ENCODE data around the gene GPR143. TPM values are rescaled to one million over a fixed set of nuclear protein-coding genes. Genes with fewer than 3 reads are reported as not detected.

Gene GPR143
- total and polyA plus RNA-seq, 2 of the 4 experiments (the other 2 are of a cell fraction): 0.07 TPM; not detected in 1

GRCh38 chrX:9710332-9710731 lies 55.3 kb downstream of the GPR143 start:
- no peak overlapping the region for H4K8ac ChIP-seq (ENCODE audit: low read depth in 2 of 2, low read length in 2 of 2)
- no peak overlapping the region for H3K56ac ChIP-seq (ENCODE audit: extremely low read depth, insufficient read depth, low read length)
- ATAC-seq (ENCODE audit: low read depth) (no peak), DNase-seq (no peak)
- no peak overlapping the region for H3K14ac ChIP-seq (replicated peaks; ENCODE audit: low read depth, low read length)
- intact Hi-C loops (cut with micrococcal nuclease): no loop called here
- no peaks in the 10 kb centered on the region for H4K20me1 ChIP-seq (ENCODE audit: insufficient read depth, low read length)
- H2BK5ac ChIP-seq (ENCODE audit: low read depth, low read length, poor library complexity, severe bottlenecking): no peak overlapping the region
- H2AFZ ChIP-seq (replicated peaks; ENCODE audit: low read length, poor library complexity): no peak overlapping the region
- H3K4me3 ChIP-seq (ENCODE audit: insufficient read depth, low read depth, low read length): no peak overlapping the region
- 100% methylated on average over 1 of the region's 8 CpGs; no CpG with 5 or more reads in 1 of the 2 experiments for WGBS, 2 experiments (ENCODE audit: extremely low coverage in 2 of 2, insufficient read length in 1 of 2)
- no peak overlapping the region for H3K4me2 ChIP-seq (ENCODE audit: low read depth, low read length)
- no peak overlapping the region for H4K91ac ChIP-seq (ENCODE audit: insufficient read depth, low read depth, low read length)
- H2AK5ac ChIP-seq (ENCODE audit: low read depth, low read length): no peak overlapping the region
- no peak overlapping the region for H3K18ac ChIP-seq (ENCODE audit: low read depth, low read length)
- BruUV-seq (replicated peaks): no TSS peak
- H3K9ac ChIP-seq (ENCODE audit: low read depth, low read length): no peak overlapping the region
- H2BK20ac ChIP-seq (ENCODE audit: low read depth, low read length): no peak overlapping the region
- no peaks in the 10 kb centered on the region for H3K4me1 ChIP-seq (ENCODE audit: control insufficient read depth, insufficient read depth, low read length)
- H4K5ac ChIP-seq (ENCODE audit: low read depth, low read length): no peak overlapping the region
- H3K79me1 ChIP-seq (ENCODE audit: low read depth in 1 of 2, low read length in 2 of 2): peaks cover 0 to 5% of the 10 kb centered on the region in 2 experiments; a peak in 1 of 4 replicates
- H3K27ac ChIP-seq (ENCODE audit: insufficient read depth, low read length): no peak overlapping the region
- no peak overlapping the region for H2BK120ac ChIP-seq (ENCODE audit: low read depth, low read length)
- 0 out of 2 replicates have a peak, but pooled peaks cover 4% of the 10 kb centered on the region for H3K9me1 ChIP-seq (ENCODE audit: insufficient read depth, low read length)
- CTCF ChIA-PET: no interaction called here
- H3K23ac ChIP-seq (ENCODE audit: low read depth, low read length): no peak overlapping the region
- H3K9me3 ChIP-seq (ENCODE audit: control insufficient read depth, insufficient read depth, low read length): peaks cover 3% of the 10 kb centered on the region; the same call in 1 of the 2 replicates
- H2AK9ac ChIP-seq (replicated peaks; ENCODE audit: low read depth, low read length, poor library complexity): no peak overlapping the region
- TF ChIP-seq CEBPB (IDR thresholded peaks at IDR 0.05; ENCODE audit: low read depth, low read length) (no peak), SMC3 (IDR thresholded peaks at IDR 0.05; ENCODE audit: low read depth, low read length) (no peak), RFX5 (IDR thresholded peaks at IDR 0.05; ENCODE audit: low read depth, low read length) (no peak), CHD1 (IDR thresholded peaks at IDR 0.05; ENCODE audit: low read depth, low read length) (no peak), MAFK (IDR thresholded peaks at IDR 0.05; ENCODE audit: low read depth, low read length) (no peak), RCOR1 (IDR thresholded peaks at IDR 0.05; ENCODE audit: insufficient replicate concordance, low read length) (no peak), FOS (IDR thresholded peaks at IDR 0.05; ENCODE audit: low read depth, low read length) (no peak), USF2 (IDR thresholded peaks at IDR 0.05; ENCODE audit: low read depth, low read length) (no peak), MAZ (IDR thresholded peaks at IDR 0.05; ENCODE audit: borderline replicate concordance, low read depth, low read length) (no peak), RAD21 (IDR thresholded peaks at IDR 0.05; ENCODE audit: low read length) (no peak)
- H2BK15ac ChIP-seq (ENCODE audit: low read depth, low read length): no peak overlapping the region
- peaks cover 36% of the 10 kb centered on the region for H3K36me3 ChIP-seq (ENCODE audit: control insufficient read depth, insufficient read depth, low read length)
- H3K4ac ChIP-seq (ENCODE audit: low read depth, low read length): no peak overlapping the region
- dilution Hi-C loops (cut with HindIII; ENCODE audit: low sequenced_read_pairs, unreplicated experiment): no loop called here
- POLR2A ChIA-PET (ENCODE audit: unreplicated experiment): no interaction called here
- in situ Hi-C loops (cut with MboI; ENCODE audit: low sequenced_read_pairs): no loop called here
- H3K27me3 ChIP-seq (ENCODE audit: control insufficient read depth, insufficient read depth, low read length): no peaks in the 10 kb centered on the region
